Measurements from ENCODE around the gene ERAS.
"Not testable (repeated sequence)": the region's sequence is repeated elsewhere in the genome, so short reads cannot be mapped to it uniquely, and the experiment has no call there.

The ERAS gene

DNA sequence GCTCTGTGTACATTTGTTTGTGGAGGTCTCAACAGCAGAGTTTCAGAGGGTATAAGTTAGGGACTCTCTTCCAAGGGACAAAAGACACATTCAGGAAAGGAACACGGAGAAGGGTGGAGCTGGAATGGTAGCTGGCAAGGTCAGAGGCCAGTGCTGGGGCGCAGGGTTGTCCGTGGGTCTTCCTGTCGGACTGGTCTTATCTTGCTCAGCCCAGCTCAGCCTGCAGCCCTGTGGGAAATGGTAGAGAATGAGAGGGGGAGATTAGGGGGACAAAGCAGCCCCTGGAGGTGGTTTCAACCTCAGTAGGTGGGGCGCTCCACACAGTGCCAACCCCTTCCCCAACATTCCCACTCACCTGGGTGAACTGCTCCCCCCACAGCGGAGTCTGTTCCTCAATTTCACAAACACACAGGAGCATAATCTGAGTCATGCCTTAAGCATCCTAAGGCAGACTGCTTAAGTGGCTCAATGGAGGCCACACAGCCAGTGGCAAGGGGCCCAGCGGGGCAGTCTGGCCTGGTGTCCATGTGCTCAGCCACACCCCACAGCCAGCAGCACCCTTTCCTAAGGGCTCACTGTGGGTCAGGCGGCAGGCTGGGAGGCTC is 31.3 kb upstream of the ERAS start:
- DNase-seq (ENCODE audit: low read depth in 2 of 2, low spot score in 1 of 2), result no peak

- DNase-seq (ENCODE audit: low read depth in 2 of 2, low spot score in 1 of 2), result no peak
These were observed 28.0 kb upstream of the ERAS start for GRCh38 chrX:48798318-48798717.

- no peak for DNase-seq (ENCODE audit: low read depth in 2 of 2, low spot score in 1 of 2)
These were observed 25.6 kb upstream of the ERAS start for GRCh38 chrX:48800574-48801279.

DNA sequence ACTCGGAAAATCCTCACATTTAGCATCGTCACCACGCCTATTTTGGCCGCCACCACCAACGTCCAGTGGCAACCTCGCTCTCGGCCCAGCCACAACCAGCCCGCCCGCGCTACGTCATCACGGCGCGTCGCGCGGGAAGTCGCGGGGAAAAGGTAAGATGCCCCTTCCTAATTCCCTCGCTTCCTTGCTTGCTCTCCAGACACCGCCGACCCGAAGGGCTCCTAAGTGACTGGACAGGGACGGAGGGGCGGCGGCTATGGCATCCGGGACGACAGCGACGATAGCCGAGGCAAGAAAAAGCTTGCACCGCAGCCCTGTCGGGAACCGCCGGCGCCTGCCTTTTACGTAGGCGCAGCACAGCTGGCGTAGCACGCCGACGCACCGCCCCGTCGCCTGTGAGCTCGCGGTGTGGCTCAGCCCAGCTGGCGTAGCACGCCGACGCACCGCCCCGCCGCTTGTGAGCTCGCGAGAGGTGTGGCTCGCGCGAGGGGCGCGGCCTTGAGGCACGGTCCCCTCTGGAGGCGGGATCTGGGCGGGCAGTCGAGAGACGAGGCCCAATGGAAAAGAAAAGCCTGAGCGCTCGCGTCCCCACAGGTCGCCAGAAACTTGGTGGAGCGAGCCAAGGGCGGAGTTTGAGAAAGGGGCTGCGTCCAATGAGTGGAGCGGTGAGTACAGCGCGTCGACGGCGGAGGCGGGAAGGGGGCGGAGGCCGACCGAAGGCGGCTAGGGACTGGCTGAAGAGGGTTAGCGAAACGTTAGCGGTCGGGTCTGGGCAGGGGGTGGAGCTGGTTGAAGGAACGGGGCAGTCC is 24.8 kb upstream of the ERAS start, which contains the start of gene HDAC6:
TSS of gene HDAC6 (plus strand) at position 788 of the 809 bp plus-strand sequence. CDS start 626 bp downstream, outside the sequence.
- DNase-seq (ENCODE audit: low read depth in 2 of 2, low spot score in 1 of 2), result peak; percentile 78 to 90

DNA sequence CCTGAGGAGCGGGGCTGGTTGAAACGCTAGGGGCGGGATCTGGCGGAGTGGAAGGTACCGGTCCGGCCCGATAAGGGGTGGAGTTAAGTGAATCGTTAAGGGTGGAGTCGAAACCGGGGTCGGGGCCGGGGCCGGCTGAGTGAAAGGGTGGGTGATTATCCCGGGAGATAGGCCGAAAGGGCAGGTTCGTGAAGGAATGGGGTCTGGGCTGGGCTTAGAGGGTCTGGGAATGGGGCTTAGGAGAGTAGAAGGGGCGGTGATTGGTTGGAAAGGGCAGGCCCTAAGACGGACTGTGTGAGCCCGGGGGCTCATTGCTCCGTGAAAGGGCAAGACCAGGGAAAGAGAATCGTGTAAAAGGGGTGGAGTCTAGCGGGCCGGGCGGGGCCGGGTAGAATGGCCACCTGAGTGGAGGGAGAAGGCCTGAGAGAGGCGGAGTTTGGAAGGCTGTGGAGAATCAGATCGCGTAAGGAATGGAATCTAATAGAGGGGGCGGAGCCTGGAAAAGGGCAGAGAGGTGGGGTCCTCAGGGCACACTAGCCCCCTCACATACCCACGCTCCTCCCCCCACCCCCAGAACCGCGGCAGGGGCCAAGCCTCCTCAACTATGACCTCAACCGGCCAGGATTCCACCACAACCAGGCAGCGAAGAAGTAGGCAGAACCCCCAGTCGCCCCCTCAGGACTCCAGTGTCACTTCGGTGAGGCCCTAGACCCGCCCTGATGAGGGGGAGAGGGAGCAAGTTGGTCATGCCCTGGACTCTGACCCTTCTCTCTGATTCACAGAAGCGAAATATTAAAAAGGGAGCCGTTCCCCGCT is 24.0 kb upstream of the ERAS start:
- peak in 1 of 2 donors; percentile 29 for DNase-seq (ENCODE audit: low read depth in 2 of 2, low spot score in 1 of 2)

GRCh38 chrX:48802905-48803200 is 23.5 kb upstream of the ERAS start:
- DNase-seq (ENCODE audit: low read depth in 2 of 2, low spot score in 1 of 2), result no peak

DNA sequence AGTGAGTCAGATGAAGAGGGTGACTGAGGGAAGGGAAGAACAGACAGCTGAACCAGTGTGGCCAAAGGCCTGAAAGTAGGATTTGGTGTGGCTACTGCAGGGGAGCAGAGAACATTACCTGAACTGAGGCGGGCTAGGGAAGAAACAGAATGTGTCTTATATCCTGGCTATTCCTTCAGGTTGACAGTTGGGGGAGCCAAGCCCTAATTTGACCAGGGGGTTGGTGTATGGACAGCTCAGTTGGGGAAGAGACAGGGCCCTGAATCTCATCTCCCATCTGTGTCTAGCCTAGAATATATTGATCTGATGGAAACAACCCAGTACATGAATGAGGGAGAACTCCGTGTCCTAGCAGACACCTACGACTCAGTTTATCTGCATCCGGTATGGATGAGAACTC is 20.2 kb upstream of the ERAS start:
- no peak for DNase-seq (ENCODE audit: low read depth in 2 of 2, low spot score in 1 of 2)

- DNase-seq (ENCODE audit: low read depth in 2 of 2, low spot score in 1 of 2), result no peak
These were observed 12.7 kb upstream of the ERAS start for GRCh38 chrX:48813644-48814043.

DNA sequence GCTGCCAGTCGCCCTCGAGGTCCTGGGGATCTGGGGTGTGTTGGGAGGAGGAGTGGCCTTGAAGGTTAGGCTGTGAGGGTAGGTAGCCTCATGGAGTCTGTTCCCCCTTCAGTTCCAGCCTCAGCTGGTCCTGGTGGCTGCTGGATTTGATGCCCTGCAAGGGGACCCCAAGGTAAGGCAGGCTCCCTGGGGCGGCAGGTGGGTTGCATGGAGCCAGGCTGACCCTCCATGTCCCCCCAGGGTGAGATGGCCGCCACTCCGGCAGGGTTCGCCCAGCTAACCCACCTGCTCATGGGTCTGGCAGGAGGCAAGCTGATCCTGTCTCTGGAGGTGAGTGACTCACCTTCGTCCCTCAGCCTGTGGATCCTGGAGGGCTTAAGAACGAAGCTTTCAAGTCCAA is 11.6 kb upstream of the ERAS start:
- no peak for DNase-seq (ENCODE audit: low read depth in 2 of 2, low spot score in 1 of 2)

DNA sequence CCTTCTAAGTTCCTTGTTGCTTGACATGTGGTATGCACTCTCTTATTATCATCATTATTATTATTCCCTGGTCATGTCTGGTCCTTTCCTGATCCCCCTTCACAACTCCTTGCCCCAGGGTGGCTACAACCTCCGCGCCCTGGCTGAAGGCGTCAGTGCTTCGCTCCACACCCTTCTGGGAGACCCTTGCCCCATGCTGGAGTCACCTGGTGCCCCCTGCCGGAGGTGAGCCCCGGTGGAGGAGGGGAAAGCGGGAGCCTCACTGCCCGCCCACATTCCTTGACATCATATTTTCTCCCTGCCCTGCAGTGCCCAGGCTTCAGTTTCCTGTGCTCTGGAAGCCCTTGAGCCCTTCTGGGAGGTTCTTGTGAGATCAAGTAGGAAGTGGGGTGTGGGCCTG is 11.0 kb upstream of the ERAS start:
- no peak for DNase-seq (ENCODE audit: low read depth in 2 of 2, low spot score in 1 of 2)

DNA sequence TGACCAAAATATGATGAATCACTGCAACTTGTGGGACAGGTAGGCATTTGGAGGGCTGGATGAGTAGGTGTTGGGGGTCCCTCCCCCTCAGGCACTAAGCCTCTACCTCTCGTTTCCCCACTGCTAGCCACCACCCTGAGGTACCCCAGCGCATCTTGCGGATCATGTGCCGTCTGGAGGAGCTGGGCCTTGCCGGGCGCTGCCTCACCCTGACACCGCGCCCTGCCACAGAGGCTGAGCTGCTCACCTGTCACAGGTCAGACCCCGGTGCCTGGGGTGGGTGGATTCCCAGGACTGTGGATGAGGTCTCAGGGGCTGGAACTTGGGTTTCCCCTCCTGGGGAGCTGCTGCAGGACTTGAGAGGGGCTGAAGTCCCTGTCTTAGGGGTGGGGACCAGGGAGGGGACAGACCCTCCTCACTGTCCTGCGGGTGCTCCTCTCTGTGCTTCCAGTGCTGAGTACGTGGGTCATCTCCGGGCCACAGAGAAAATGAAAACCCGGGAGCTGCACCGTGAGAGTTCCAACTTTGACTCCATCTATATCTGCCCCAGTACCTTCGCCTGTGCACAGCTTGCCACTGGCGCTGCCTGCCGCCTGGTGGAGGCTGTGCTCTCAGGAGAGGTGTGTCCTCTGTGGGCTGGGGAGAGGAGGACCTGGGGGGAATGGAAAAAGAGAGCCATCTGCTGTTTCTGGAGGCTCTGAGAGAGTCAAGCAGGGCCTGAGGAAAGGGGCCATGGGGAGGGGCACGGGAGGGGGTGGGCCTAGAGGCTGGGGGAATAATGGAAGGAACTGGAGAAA is 10.1 kb upstream of the ERAS start:
- DNase-seq (ENCODE audit: low read depth in 2 of 2, low spot score in 1 of 2), result no peak

- DNase-seq (ENCODE audit: low read depth in 2 of 2, low spot score in 1 of 2), result no peak
These were observed 8.2 kb upstream of the ERAS start for GRCh38 chrX:48818098-48818497.

- no peak for DNase-seq (ENCODE audit: low read depth in 2 of 2, low spot score in 1 of 2)
These were observed 7.4 kb upstream of the ERAS start for GRCh38 chrX:48818866-48819265.

DNA sequence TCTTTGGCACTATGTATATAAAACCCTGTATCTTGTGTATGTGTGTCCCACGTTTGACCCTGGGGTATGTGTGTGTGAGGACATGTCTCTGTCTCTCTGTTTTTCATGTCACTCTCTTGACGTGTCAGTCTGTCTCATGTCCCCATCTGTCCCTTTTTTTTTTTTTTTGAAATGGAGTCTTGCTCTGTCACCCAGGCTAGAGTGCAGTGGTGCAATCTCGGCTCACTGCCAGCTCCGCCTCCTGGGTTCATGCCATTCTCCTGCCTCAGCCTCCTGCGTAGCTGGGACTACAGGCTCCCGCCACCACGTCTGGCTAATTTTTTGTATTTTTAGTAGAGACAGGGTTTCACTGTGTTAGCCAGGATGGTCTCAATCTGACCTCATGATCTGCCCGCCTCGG is 6.9 kb upstream of the ERAS start:
- not testable (repeated sequence) for DNase-seq (ENCODE audit: low read depth in 2 of 2, low spot score in 1 of 2)

DNA sequence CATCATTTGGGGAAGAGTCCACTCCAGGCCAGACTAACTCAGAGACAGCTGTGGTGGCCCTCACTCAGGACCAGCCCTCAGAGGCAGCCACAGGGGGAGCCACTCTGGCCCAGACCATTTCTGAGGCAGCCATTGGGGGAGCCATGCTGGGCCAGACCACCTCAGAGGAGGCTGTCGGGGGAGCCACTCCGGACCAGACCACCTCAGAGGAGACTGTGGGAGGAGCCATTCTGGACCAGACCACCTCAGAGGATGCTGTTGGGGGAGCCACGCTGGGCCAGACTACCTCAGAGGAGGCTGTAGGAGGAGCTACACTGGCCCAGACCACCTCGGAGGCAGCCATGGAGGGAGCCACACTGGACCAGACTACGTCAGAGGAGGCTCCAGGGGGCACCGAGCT is 3.3 kb upstream of the ERAS start:
- no peak for DNase-seq (ENCODE audit: low read depth in 2 of 2, low spot score in 1 of 2)

- no peak for DNase-seq (ENCODE audit: low read depth in 2 of 2, low spot score in 1 of 2)
These were observed 2.2 kb upstream of the ERAS start for GRCh38 chrX:48824066-48824465.

GRCh38 chrX:48826876-48827653 is 752 bp downstream of the ERAS start:
- no peak for DNase-seq (ENCODE audit: low read depth in 2 of 2, low spot score in 1 of 2)

DNA sequence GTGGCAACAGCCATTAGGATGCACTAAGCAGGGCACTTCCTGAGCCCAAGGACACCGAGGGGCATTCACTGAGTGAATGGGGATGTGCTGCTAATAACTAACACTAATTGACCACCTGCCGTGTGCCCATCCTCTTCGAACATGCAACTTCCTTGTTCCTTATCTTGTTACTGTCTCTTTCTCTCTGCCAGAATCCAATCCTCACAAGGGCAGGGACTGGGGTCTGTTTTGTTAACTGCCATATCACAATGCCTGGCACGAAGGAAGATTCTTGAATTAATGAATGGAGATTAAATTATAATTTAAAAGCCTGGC is 1.3 kb downstream of the ERAS start:
- no peak for DNase-seq (ENCODE audit: low read depth in 2 of 2, low spot score in 1 of 2)

GRCh38 chrX:48829016-48829735 is 2.9 kb downstream of the ERAS start:
- no peak for DNase-seq (ENCODE audit: low read depth in 2 of 2, low spot score in 1 of 2)
